Measurements from ENCODE around the gene KRT28.

Gene KRT28

DNA sequence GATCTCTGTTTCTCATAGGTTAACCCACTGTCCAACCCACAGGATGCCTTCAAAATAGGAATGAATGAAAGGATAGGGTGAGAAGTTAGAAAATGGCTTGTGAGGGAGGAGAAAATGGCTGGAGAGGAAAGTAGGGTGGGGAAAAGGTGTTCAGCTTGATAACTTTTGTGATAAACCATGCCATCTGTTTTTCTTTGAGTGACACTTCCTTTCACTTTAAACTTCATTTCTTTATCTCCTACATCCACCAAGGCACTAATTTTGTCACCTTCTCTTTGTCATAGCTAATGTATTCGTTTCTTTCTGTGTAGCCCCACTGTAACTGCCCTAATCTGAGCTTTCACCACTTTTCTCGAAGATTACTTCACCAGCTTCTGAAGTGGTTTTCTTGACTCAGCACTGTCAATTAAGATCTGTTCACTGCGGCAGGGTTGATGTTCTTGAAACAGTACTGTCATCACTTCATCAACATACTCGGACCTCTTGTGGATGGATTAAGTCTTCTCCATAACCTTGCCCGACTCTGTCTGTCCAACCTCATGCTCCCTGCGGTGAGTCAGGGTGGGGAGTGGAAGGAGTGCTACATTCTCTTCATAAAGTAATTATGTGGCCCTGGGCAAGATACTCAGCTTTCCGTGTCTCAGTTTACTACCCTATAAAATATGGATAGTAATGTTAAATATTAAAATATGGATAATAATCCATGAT is 28.1 kb upstream of the KRT28 start:
- Mint-ChIP-seq H3K27me3 (ENCODE audit: low read depth, poor library complexity) (peaks cover 25% of the 10 kb centered on the region), H3K4me3 (no peak overlapping the region), H3K27ac (no peak overlapping the region), H3K36me3 (ENCODE audit: low read depth) (no peaks in the 10 kb centered on the region), H3K4me1 (no peaks in the 10 kb centered on the region), H3K9me3 (no peaks in the 10 kb centered on the region)
- no peak for DNase-seq
- TF ChIP-seq CTCF (IDR thresholded peaks at IDR 0.05), result no peak

GRCh38 chr17:40825599-40825998 is 25.8 kb upstream of the KRT28 start:
- no peak for TF ChIP-seq CTCF (IDR thresholded peaks at IDR 0.05)
- Mint-ChIP-seq H3K4me1 (no peaks in the 10 kb centered on the region), H3K27ac (no peak overlapping the region), H3K27me3 (ENCODE audit: low read depth, poor library complexity) (peaks cover 30% of the 10 kb centered on the region), H3K36me3 (ENCODE audit: low read depth) (peaks cover 7% of the 10 kb centered on the region), H3K9me3 (no peaks in the 10 kb centered on the region), H3K4me3 (no peak overlapping the region)
- no peak for DNase-seq

- DNase-seq, result no peak
- Mint-ChIP-seq H3K27me3 (ENCODE audit: low read depth, poor library complexity) (peaks cover 35% of the 10 kb centered on the region), H3K9me3 (no peaks in the 10 kb centered on the region), H3K4me1 (peaks cover 14% of the 10 kb centered on the region), H3K4me3 (no peak overlapping the region), H3K27ac (no peak overlapping the region), H3K36me3 (ENCODE audit: low read depth) (peaks cover 14% of the 10 kb centered on the region)
- TF ChIP-seq CTCF (IDR thresholded peaks at IDR 0.05), result no peak
Measured at GRCh38 chr17:40824015-40824832, 24.5 kb upstream of the KRT28 start.

- no peak for TF ChIP-seq CTCF (IDR thresholded peaks at IDR 0.05)
- no peak for DNase-seq
- Mint-ChIP-seq H3K36me3 (ENCODE audit: low read depth) (peaks cover 26% of the 10 kb centered on the region), H3K9me3 (no peaks in the 10 kb centered on the region), H3K27ac (no peak within 1 kb of the TSS), H3K4me3 (no peak within 1 kb of the TSS), H3K4me1 (peaks cover 27% of the 10 kb centered on the region), H3K27me3 (ENCODE audit: low read depth, poor library complexity) (peaks cover 33% of the 10 kb centered on the region)
Measured at GRCh38 chr17:40822132-40822812, 22.5 kb upstream of the KRT28 start, which contains the start of gene KRT10. TSS of gene KRT10 (minus strand) at chr17:40822614. CDS start at chr17:40822585, 29 bp downstream.

DNA sequence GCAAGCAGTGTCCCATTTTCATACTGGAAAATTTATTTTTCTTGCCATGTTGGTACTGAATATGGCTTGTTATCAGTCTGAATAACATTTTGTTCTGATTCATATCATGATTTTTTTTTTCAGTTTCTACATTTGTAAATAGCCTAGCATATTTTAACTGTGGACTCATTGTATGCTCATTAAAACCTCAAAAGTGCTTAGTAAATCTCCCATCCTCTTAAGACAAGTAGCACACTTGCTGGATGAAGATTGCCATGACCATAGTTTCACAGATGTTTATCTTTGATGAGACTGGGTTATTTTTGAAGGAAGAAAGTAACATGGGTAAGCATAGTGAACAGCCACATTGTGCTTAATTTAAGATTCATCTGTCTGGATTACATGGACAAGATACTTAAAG is 21.8 kb upstream of the KRT28 start:
- Mint-ChIP-seq H3K9me3 (no peaks in the 10 kb centered on the region), H3K4me1 (peaks cover 31% of the 10 kb centered on the region), H3K36me3 (ENCODE audit: low read depth) (peaks cover 33% of the 10 kb centered on the region), H3K27ac (no peak overlapping the region), H3K4me3 (no peak overlapping the region), H3K27me3 (ENCODE audit: low read depth, poor library complexity) (peaks cover 30% of the 10 kb centered on the region)
- no peak for DNase-seq
- TF ChIP-seq CTCF (IDR thresholded peaks at IDR 0.05), result no peak
